GM12878 (cell line): ENCODE data around the gene SLC2A4. TPM values are rescaled to one million over a fixed set of nuclear protein-coding genes. Genes with fewer than 3 reads are reported as not detected.

Experiments used
- BACH1 ChIP-seq: fragments of 450-650 bp; IDR thresholded peaks from 2 replicates; pipeline ENCODE4 v1.6.1; 2017; ENCODE audit warnings: mild to moderate bottlenecking, borderline replicate concordance
- CBFB ChIP-seq: IDR thresholded peaks from 2 replicates; pipeline ENCODE4 v1.6.1; 2016; ENCODE audit warnings: antibody characterized with exemption, low read depth
- CEBPB ChIP-seq, 2 experiments: fragments of 150-350 bp in 1 of 2; IDR thresholded peaks; 2 replicates each; pipeline ENCODE4 v1.6.1; 2012 to 2014; ENCODE audit warnings: low read depth in 2 of 2, low read length in 2 of 2, borderline replicate concordance in 1 of 2, inconsistent platforms in 1 of 2
- EZH2 ChIP-seq: IDR thresholded peaks from 2 replicates; pipeline ENCODE4 v1.6.1; 2012; ENCODE audit warnings: low read depth, mild to moderate bottlenecking, control low read depth, inconsistent platforms, low read length, borderline replicate concordance; ENCODE audit not compliant: control insufficient read depth
- HCFC1 ChIP-seq: fragments of 150-350 bp; IDR thresholded peaks from 2 replicates; pipeline ENCODE4 v1.6.1; 2014; ENCODE audit warnings: low read length
- IRF4 ChIP-seq: IDR thresholded peaks from 2 replicates; pipeline ENCODE4 v1.6.1; 2011; ENCODE audit warnings: low read depth, low read length
- IRF5 ChIP-seq: fragments of 450-650 bp; IDR thresholded peaks from 2 replicates; pipeline ENCODE4 v1.6.1; 2017; ENCODE audit warnings: borderline replicate concordance
- MEF2A ChIP-seq: IDR thresholded peaks from 2 replicates; pipeline ENCODE4 v1.6.1; 2011; ENCODE audit warnings: low read depth, mild to moderate bottlenecking, low read length, moderate library complexity; ENCODE audit not compliant: insufficient read depth
- MYC ChIP-seq: IDR thresholded peaks from 2 replicates; pipeline ENCODE4 v1.6.1; 2011; ENCODE audit warnings: mild to moderate bottlenecking, low read length, moderate library complexity, inconsistent platforms; ENCODE audit not compliant: insufficient read depth, insufficient replicate concordance, insufficient read length, severe bottlenecking
- NFYB ChIP-seq: IDR thresholded peaks from 2 replicates; pipeline ENCODE4 v1.6.1; 2011; ENCODE audit warnings: low read depth, mild to moderate bottlenecking, low read length, improper control_type of control experiment, moderate library complexity; ENCODE audit not compliant: insufficient read depth
- NRF1 ChIP-seq: conservative IDR thresholded peaks from 2 replicates; pipeline ENCODE4 v1.6.1; 2011; ENCODE audit warnings: mild to moderate bottlenecking, low read depth, low read length, improper control_type of control experiment
- POLR2A ChIP-seq: IDR thresholded peaks from 2 replicates; pipeline ENCODE4 v1.6.1; 2011; ENCODE audit warnings: low read depth, mild to moderate bottlenecking, low read length
- SREBF1 ChIP-seq: IDR thresholded peaks from 2 replicates; pipeline ENCODE4 v1.6.1; 2012; ENCODE audit warnings: mild to moderate bottlenecking, low read length
- SREBF2 ChIP-seq: IDR thresholded peaks from 2 replicates; pipeline ENCODE4 v1.6.1; 2012; ENCODE audit warnings: mild to moderate bottlenecking, low read length
- SUPT20H ChIP-seq: IDR thresholded peaks from 2 replicates; pipeline ENCODE4 v1.6.1; 2011; ENCODE audit warnings: low read depth, mild to moderate bottlenecking, low read length, moderate library complexity, borderline replicate concordance; ENCODE audit not compliant: control insufficient read depth
- TARDBP ChIP-seq: IDR thresholded peaks from 2 replicates; pipeline ENCODE4 v1.6.1; 2016; ENCODE audit warnings: borderline replicate concordance
- ZZZ3 ChIP-seq: IDR thresholded peaks from 2 replicates; pipeline ENCODE4 v1.6.1; 2011; ENCODE audit warnings: low read depth; ENCODE audit not compliant: control insufficient read depth, insufficient read length
- polyA plus RNA-seq, 11 experiments: library from polyadenylated mRNA; depleted of rRNA in 4 of 11; unstranded in 6 of 11; stranded (reverse) in 5 of 11; fragments of >200 nt; fragmentation: Nextera tagmentation in 4 of 11; fragmentation: Illumina TruSeq in 1 of 11; extraction: Ambion mirVana in 4 of 11; extraction: Trizol in 1 of 11; gene quantifications; 1 replicate in 1 of 11; 2 replicates in 10 of 11; pipeline versions ENCODE4 v1.2.1 to v1.2.3, GENCODE V29; 2011 to 2016; ENCODE audit warnings: inconsistent platforms in 2 of 11, missing spikeins in 2 of 11, low read depth in 1 of 11
- total RNA-seq, 4 experiments: library from RNA; depleted of rRNA in 3 of 4; stranded (reverse); fragments of >200 nt in 3 of 4; fragmentation: Illumina TruSeq in 1 of 4; extraction: Trizol in 1 of 4; gene quantifications; 2 replicates each; pipeline versions ENCODE4 v1.2.1 to v1.2.3, GENCODE V29; 2013 to 2021
- TF ChIP-seq, protein P1 (sequence below): fragments of 450-650 bp; IDR thresholded peaks from 2 replicates; pipeline ENCODE4 v1.6.1; 2016; ENCODE audit warnings: mild to moderate bottlenecking
- TF ChIP-seq, protein P2 (sequence below): IDR thresholded peaks from 2 replicates; pipeline ENCODE4 v1.6.1; 2011; ENCODE audit warnings: low read depth, low read length, improper control_type of control experiment, borderline replicate concordance
- TF ChIP-seq, protein P3 (sequence below): fragments of 450-650 bp; formaldehyde crosslinking; IDR thresholded peaks from 2 replicates; pipeline ENCODE4 v1.4.0; 2022; ENCODE audit warnings: mild to moderate bottlenecking, moderate library complexity
- TF ChIP-seq, protein P4 (sequence below): IDR thresholded peaks from 2 replicates; pipeline ENCODE4 v1.6.1; 2012; ENCODE audit warnings: low read length, inconsistent platforms

SLC2A4 gene
- total and polyA plus RNA-seq, 10 of the 15 experiments (the other 5 are each of a cell fraction or from before 2014, with no cell fraction given): 0.03 to 0.23 (median 0.04) TPM; not detected in 4

GRCh38 chr17:7237761-7238419 lies 43.6 kb upstream of the SLC2A4 start (continued):
- no peak for TF ChIP-seq SREBF2
- TF ChIP-seq MYC: no peak
- no peak for TF ChIP-seq ZZZ3
- TF ChIP-seq MEF2A: no peak
- TF ChIP-seq TARDBP: no peak
- TF ChIP-seq POLR2A: peak; percentile 66
- TF ChIP-seq BACH1: no peak; the same call in 1 of the 2 replicates
- no peak for TF ChIP-seq CEBPB (IDR thresholded peaks at IDR 0.05; ENCODE audit: borderline replicate concordance in 1 of 2, low read depth in 2 of 2, low read length in 2 of 2)
- no peak for TF ChIP-seq HCFC1
- no peak for TF ChIP-seq IRF5
- no peak for TF ChIP-seq NRF1
- TF ChIP-seq CBFB: no peak
- no peak for TF ChIP-seq EZH2
- TF ChIP-seq, protein P1, sequence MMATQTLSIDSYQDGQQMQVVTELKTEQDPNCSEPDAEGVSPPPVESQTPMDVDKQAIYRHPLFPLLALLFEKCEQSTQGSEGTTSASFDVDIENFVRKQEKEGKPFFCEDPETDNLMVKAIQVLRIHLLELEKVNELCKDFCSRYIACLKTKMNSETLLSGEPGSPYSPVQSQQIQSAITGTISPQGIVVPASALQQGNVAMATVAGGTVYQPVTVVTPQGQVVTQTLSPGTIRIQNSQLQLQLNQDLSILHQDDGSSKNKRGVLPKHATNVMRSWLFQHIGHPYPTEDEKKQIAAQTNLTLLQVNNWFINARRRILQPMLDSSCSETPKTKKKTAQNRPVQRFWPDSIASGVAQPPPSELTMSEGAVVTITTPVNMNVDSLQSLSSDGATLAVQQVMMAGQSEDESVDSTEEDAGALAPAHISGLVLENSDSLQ: no peak
- TF ChIP-seq, protein P2, sequence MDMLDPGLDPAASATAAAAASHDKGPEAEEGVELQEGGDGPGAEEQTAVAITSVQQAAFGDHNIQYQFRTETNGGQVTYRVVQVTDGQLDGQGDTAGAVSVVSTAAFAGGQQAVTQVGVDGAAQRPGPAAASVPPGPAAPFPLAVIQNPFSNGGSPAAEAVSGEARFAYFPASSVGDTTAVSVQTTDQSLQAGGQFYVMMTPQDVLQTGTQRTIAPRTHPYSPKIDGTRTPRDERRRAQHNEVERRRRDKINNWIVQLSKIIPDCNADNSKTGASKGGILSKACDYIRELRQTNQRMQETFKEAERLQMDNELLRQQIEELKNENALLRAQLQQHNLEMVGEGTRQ: no peak
- TF ChIP-seq SUPT20H: no peak
- TF ChIP-seq, protein P3, sequence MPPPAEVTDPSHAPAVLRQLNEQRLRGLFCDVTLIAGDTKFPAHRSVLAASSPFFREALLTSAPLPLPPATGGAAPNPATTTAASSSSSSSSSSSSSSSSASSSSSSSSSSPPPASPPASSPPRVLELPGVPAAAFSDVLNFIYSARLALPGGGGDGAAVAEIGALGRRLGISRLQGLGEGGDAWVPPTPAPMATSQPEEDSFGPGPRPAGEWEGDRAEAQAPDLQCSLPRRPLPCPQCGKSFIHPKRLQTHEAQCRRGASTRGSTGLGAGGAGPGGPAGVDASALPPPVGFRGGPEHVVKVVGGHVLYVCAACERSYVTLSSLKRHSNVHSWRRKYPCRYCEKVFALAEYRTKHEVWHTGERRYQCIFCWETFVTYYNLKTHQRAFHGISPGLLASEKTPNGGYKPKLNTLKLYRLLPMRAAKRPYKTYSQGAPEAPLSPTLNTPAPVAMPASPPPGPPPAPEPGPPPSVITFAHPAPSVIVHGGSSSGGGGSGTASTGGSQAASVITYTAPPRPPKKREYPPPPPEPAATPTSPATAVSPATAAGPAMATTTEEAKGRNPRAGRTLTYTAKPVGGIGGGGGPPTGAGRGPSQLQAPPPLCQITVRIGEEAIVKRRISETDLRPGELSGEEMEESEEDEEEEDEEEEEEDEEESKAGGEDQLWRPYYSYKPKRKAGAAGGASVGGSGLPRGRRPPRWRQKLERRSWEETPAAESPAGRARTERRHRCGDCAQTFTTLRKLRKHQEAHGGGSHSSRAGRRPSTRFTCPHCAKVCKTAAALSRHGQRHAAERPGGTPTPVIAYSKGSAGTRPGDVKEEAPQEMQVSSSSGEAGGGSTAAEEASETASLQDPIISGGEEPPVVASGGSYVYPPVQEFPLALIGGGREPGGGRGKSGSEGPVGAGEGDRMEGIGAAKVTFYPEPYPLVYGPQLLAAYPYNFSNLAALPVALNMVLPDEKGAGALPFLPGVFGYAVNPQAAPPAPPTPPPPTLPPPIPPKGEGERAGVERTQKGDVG: no peak
- TF ChIP-seq SREBF1: no peak
- TF ChIP-seq IRF4: no peak
- TF ChIP-seq, protein P4, sequence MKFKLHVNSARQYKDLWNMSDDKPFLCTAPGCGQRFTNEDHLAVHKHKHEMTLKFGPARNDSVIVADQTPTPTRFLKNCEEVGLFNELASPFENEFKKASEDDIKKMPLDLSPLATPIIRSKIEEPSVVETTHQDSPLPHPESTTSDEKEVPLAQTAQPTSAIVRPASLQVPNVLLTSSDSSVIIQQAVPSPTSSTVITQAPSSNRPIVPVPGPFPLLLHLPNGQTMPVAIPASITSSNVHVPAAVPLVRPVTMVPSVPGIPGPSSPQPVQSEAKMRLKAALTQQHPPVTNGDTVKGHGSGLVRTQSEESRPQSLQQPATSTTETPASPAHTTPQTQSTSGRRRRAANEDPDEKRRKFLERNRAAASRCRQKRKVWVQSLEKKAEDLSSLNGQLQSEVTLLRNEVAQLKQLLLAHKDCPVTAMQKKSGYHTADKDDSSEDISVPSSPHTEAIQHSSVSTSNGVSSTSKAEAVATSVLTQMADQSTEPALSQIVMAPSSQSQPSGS: no peak
- no peak for TF ChIP-seq NFYB
